GM19099 (cell line): ENCODE results near the gene IRS1.

ENCODE experiments used
- POLR2A ChIP-seq: IDR thresholded peaks from 3 replicates; pipeline ENCODE4 v1.6.1; 2011; ENCODE audit warnings: low read depth; ENCODE audit not compliant: insufficient read length; ENCODE audit errors: extremely low read depth

IRS1 gene

GRCh38 chr2:226795281-226796011, 4.2 kb downstream of the IRS1 start:
- no peak for TF ChIP-seq POLR2A

GRCh38 chr2:226794751-226795171, 4.9 kb downstream of the IRS1 start:
- no peak for TF ChIP-seq POLR2A

GRCh38 chr2:226794196-226794661, 5.4 kb downstream of the IRS1 start:
- no peak for TF ChIP-seq POLR2A

GRCh38 chr2:226793646-226794045, 6.0 kb downstream of the IRS1 start:
- no peak for TF ChIP-seq POLR2A

- TF ChIP-seq POLR2A, result no peak
These were observed 7.3 kb downstream of the IRS1 start for GRCh38 chr2:226792155-226792881.

DNA sequence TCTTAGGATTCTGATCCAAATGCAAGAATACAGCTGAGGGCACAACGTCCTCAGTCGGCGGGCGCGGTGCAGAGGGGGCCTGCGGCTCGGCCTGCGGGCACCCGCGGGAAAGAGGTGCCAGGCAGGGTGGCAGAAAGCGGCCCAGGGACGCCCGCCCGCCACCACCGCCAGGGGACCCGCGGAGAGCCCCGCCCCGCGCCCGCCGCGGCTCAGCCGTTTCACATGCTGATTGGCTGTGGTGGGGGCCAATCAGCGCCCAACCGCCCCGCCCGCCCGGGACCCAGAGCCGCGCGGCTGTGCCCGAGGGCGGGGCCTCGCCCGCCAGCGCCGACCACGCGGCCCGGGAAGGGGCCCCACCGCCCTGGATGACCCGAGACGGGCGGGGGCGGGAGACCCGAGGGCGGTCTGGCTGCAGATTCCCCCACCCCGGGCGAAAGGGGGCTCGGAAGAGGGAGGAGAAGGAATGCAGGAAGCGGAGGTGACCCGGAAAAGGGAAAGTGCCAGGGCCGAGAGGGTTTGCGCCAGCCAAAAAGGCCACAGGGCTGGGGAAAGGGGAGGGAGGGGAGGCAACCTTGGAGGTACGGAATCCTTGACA, 8.0 kb downstream of the IRS1 start:
- TF ChIP-seq POLR2A, result peak; percentile 69

- TF ChIP-seq POLR2A, result no peak
These were observed 8.5 kb downstream of the IRS1 start for GRCh38 chr2:226791056-226791486.

DNA sequence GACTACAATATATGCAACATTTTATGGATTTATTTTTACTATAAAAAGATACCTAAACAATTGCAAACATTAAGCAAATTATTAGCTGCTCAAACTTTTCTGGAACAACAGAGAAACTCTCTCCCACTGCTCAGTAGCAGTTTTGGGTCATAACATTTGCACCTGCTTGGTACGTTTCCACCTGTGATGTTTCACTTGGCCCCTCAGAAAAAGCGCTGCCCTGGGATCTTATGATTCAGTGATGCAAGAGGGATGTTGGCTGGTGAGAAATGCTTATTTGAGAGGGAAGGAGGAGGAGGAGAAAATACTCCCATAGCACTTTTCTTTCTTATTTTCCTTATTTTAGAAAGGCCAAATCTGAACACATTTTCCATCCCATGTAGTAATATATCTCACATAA, 9.2 kb downstream of the IRS1 start:
- TF ChIP-seq POLR2A, result no peak

GRCh38 chr2:226790011-226790410, 9.6 kb downstream of the IRS1 start:
- no peak for TF ChIP-seq POLR2A

- TF ChIP-seq POLR2A, result no peak
These were observed 10.6 kb downstream of the IRS1 start for GRCh38 chr2:226788881-226789490.

DNA sequence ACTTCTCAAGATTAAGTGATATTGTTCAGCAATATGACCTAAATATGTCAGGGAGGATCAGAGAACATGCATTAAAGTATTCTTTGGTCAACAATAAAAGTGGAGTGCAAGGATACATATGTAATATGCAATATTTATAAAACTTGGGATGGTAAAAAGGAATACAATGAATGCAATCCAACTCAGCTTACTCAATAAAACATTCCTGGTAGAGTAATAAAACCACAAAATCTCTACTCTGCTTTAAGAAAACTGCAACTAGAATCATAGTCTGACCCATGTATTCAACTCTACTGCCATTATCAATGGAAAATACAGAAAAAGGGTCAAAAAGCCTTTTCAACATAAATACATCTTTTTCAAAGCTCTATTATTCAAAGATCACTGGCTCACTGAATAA, 11.6 kb downstream of the IRS1 start:
- no peak for TF ChIP-seq POLR2A

DNA sequence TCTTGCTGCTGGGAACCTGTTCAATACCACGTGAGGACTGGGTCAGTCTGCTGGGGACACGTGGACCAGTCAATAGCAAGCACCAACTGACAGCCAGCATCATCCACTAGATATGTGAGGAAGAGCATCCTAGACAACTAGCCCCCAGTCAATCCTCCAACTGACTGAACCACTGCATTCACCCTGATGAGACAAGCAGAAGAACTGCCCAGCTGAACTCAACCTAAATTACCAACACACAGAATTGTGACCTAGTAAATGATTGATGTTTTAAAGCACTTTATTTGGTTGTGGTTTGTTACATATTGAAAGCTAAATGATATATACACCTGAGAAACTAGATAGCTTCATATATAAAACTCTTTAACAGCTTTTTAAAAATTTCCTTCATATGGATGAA, 15.7 kb downstream of the IRS1 start:
- TF ChIP-seq POLR2A, result no peak

DNA sequence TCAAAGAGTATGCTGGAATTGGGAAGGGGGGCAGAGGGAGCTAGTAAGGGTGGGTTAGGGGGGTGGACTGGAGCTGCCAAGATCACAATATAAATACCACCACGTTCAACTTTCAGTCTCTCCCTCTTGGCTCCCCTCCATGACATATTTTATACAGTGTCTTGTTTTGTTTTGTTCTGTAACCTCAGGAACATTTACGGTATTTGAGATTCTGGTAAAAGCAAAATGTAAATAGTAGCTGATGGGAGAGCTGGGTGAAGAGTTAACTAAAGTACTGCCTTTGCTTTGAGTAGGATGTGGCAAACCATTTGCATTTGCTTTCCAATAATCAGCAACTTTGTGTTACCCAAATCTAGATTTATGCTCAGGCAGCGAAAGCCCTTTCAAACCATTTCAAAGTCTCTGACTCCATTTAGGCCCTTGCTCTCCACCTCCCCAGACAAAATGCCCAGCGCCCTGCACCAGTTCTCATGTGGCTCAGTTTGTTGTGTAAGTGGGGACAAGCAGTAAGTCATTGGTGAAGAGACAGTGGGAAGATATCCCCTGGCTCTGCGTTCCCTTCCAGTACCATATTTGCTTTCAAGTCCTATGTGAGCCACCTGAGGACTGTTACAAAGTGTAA, 17.4 kb downstream of the IRS1 start:
- no peak for TF ChIP-seq POLR2A

GRCh38 chr2:226780431-226780830, 19.2 kb downstream of the IRS1 start:
- TF ChIP-seq POLR2A, result no peak

GRCh38 chr2:226777611-226778010, 22.0 kb downstream of the IRS1 start:
- TF ChIP-seq POLR2A, result no peak

- no peak for TF ChIP-seq POLR2A
These were observed 23.5 kb downstream of the IRS1 start for GRCh38 chr2:226776104-226776503.

GRCh38 chr2:226775032-226775509, 24.5 kb downstream of the IRS1 start:
- TF ChIP-seq POLR2A, result no peak
